Endodermal cell (in vitro differentiated cells): ENCODE measurements around the gene TPCN2. TPM values are rescaled to one million over a fixed set of nuclear protein-coding genes. Genes with fewer than 3 reads are reported as not detected.
A peak's percentile ranks its signal among the peaks of the same experiment; 100 is the strongest.

Experiments
- DNase-seq: peaks from one replicate; pipeline ENCODE4 v3.0.0-alpha.2; 2017
- H3K27ac ChIP-seq: 2 replicates; pipeline ENCODE4 v1.5.1; 2013; ENCODE audit warnings: mild to moderate bottlenecking, low read depth, low read length, moderate library complexity
- H3K27me3 ChIP-seq: 2 replicates; pipeline ENCODE4 v1.6.1; 2013; ENCODE audit warnings: mild to moderate bottlenecking, low read length, moderate library complexity; ENCODE audit not compliant: insufficient read depth, control insufficient read depth, poor library complexity, severe bottlenecking
- H3K36me3 ChIP-seq: 2 replicates; pipeline ENCODE4 v1.7.0; 2013; ENCODE audit warnings: mild to moderate bottlenecking, low read length, moderate library complexity; ENCODE audit not compliant: control insufficient read depth, insufficient read depth
- H3K4me1 ChIP-seq: one replicate; pipeline ENCODE4 v1.7.0; 2013; ENCODE audit warnings: low read length; ENCODE audit not compliant: control insufficient read depth, insufficient read depth
- H3K4me3 ChIP-seq: 2 replicates; pipeline ENCODE4 v1.5.1; 2013; ENCODE audit warnings: mild to moderate bottlenecking, low read length, moderate library complexity
- H3K9ac ChIP-seq: 2 replicates; pipeline ENCODE4 v1.6.1; 2013; ENCODE audit warnings: mild to moderate bottlenecking, low read length, moderate library complexity; ENCODE audit not compliant: poor library complexity, severe bottlenecking; ENCODE audit errors: extremely low read depth
- H3K9me3 ChIP-seq: 2 replicates; pipeline ENCODE4 v1.6.1; 2013; ENCODE audit warnings: mild to moderate bottlenecking, low read length, moderate library complexity; ENCODE audit not compliant: control insufficient read depth
- H3K27ac Mint-ChIP-seq: 2 replicates; pipeline ENCODE4 v1.8.0; 2020; ENCODE audit warnings: mixed read lengths
- H3K27me3 Mint-ChIP-seq: 2 replicates; pipeline ENCODE4 v1.8.0; 2021; ENCODE audit warnings: mild to moderate bottlenecking, mixed read lengths; ENCODE audit not compliant: insufficient read depth
- H3K36me3 Mint-ChIP-seq: 2 replicates; pipeline ENCODE4 v1.8.0; 2020; ENCODE audit warnings: low read depth, mixed read lengths
- H3K4me1 Mint-ChIP-seq: 2 replicates; pipeline ENCODE4 v1.8.0; 2020; ENCODE audit warnings: mixed read lengths
- H3K4me3 Mint-ChIP-seq: 2 replicates; pipeline ENCODE4 v1.8.0; 2020; ENCODE audit warnings: mild to moderate bottlenecking, moderate library complexity, mixed read lengths
- H3K9me3 Mint-ChIP-seq: 2 replicates; pipeline ENCODE4 v1.8.0; 2020; ENCODE audit warnings: mild to moderate bottlenecking, mixed read lengths
- CTCF ChIP-seq: fragments of 200-600 bp; sonication (generic); conservative IDR thresholded peaks from 2 replicates; pipeline ENCODE4 v1.5.0; 2021; ENCODE audit warnings: antibody characterized with exemption, mild to moderate bottlenecking
- WGBS, 2 experiments: methylation state at CpG; one replicate each; pipeline versions ENCODE4 v1.1.5 to v1.1.7; 2013; ENCODE audit warnings: missing lambda C conversion rate in 2 of 2, mixed read lengths in 1 of 2; ENCODE audit not compliant: insufficient coverage in 1 of 2, insufficient read length in 1 of 2; 5-methylcytosine and 5-hydroxymethylcytosine counted together
- total RNA-seq, 2 donors: library from RNA; stranded (reverse); fragmentation: NEBNext Ultra II Directional in 1 of 2; extraction: Animal tissue kit (Norgen Biotek cat#: 25700) in 1 of 2; gene quantifications; 2 replicates in 1 of 2; 3 replicates in 1 of 2; pipeline ENCODE4 v1.2.1, GENCODE V29; 2021

TPCN2 gene
- total RNA-seq, 2 donors from 2014 or later = 20.7 to 27.9 TPM

- 87 to 92% methylated on average over 16 to 32 of the region's 32 CpGs for WGBS, 2 experiments
- H3K9me3 ChIP-seq = peaks cover 3% of the 10 kb centered on the region
- H3K4me3 ChIP-seq = no peak within 1 kb of the TSS
- H3K4me1 Mint-ChIP-seq = peaks cover 21% of the 10 kb centered on the region
- H3K4me1 ChIP-seq = no peaks in the 10 kb centered on the region
- H3K36me3 ChIP-seq = no peaks in the 10 kb centered on the region
- H3K9me3 Mint-ChIP-seq = peaks cover 2% of the 10 kb centered on the region
- peak within 1 kb of the TSS; percentile 95 for H3K27ac ChIP-seq
- H3K4me3 Mint-ChIP-seq = no peak within 1 kb of the TSS
- H3K36me3 Mint-ChIP-seq = no peaks in the 10 kb centered on the region
- H3K27ac Mint-ChIP-seq = no peak within 1 kb of the TSS
- no peak within 1 kb of the TSS for H3K9ac ChIP-seq
- peaks cover 2% of the 10 kb centered on the region for H3K27me3 Mint-ChIP-seq
- no peak for DNase-seq
- H3K27me3 ChIP-seq = no peaks in the 10 kb centered on the region
- TF ChIP-seq CTCF = no peak
These were observed 106.8 kb downstream of the TPCN2 start, which contains the start of gene SMIM38 for GRCh38 chr11:69155302-69156234. TSS of gene SMIM38 (plus strand) at chr11:69155935. CDS start at chr11:69157847, 1,912 bp downstream.

GRCh38 chr11:69156235-69156639, 107.5 kb downstream of the TPCN2 start:
- peaks cover 2% of the 10 kb centered on the region for H3K27me3 Mint-ChIP-seq
- H3K4me3 Mint-ChIP-seq = no peak overlapping the region
- H3K4me1 ChIP-seq = no peaks in the 10 kb centered on the region
- H3K9ac ChIP-seq = no peak overlapping the region
- H3K4me3 ChIP-seq = no peak overlapping the region
- 89 to 97% methylated on average over 12 to 13 of the region's 13 CpGs for WGBS, 2 experiments
- H3K36me3 ChIP-seq = no peaks in the 10 kb centered on the region
- no peaks in the 10 kb centered on the region for H3K9me3 ChIP-seq
- no peak for TF ChIP-seq CTCF
- H3K9me3 Mint-ChIP-seq = no peaks in the 10 kb centered on the region
- H3K4me1 Mint-ChIP-seq = peaks cover 21% of the 10 kb centered on the region
- no peak for DNase-seq
- no peaks in the 10 kb centered on the region for H3K27me3 ChIP-seq
- H3K27ac Mint-ChIP-seq = no peak overlapping the region
- H3K36me3 Mint-ChIP-seq = no peaks in the 10 kb centered on the region
- H3K27ac ChIP-seq = peak overlapping the region; percentile 95

GRCh38 chr11:69156673-69157155, 108.0 kb downstream of the TPCN2 start:
- Histone ChIP-seq H3K9me3 (no peaks in the 10 kb centered on the region), H3K27me3 (no peaks in the 10 kb centered on the region), H3K27ac (peak overlapping the region; percentile 95), H3K36me3 (no peaks in the 10 kb centered on the region), H3K9ac (no peak overlapping the region), H3K4me3 (no peak overlapping the region), H3K4me1 (no peaks in the 10 kb centered on the region)
- Mint-ChIP-seq H3K4me3 (no peak overlapping the region), H3K4me1 (peaks cover 20% of the 10 kb centered on the region), H3K9me3 (no peaks in the 10 kb centered on the region), H3K27me3 (peaks cover 2% of the 10 kb centered on the region), H3K27ac (no peak overlapping the region), H3K36me3 (no peaks in the 10 kb centered on the region)
- 92 to 94% methylated on average over 7 to 15 of the region's 15 CpGs for WGBS, 2 experiments
- DNase-seq = no peak
- no peak for TF ChIP-seq CTCF
